Cortex of kidney (tissue), 1 donor: ENCODE data around the gene IFT22.
"Not testable (repeated sequence)": the region's sequence is repeated elsewhere in the genome, so short reads cannot be mapped to it uniquely, and the experiment has no call there.

Experiments used
- DNase-seq: peaks from one replicate; lab custom pipeline; 2025; lab: John Stamatoyannopoulos, UW

Gene IFT22

DNA sequence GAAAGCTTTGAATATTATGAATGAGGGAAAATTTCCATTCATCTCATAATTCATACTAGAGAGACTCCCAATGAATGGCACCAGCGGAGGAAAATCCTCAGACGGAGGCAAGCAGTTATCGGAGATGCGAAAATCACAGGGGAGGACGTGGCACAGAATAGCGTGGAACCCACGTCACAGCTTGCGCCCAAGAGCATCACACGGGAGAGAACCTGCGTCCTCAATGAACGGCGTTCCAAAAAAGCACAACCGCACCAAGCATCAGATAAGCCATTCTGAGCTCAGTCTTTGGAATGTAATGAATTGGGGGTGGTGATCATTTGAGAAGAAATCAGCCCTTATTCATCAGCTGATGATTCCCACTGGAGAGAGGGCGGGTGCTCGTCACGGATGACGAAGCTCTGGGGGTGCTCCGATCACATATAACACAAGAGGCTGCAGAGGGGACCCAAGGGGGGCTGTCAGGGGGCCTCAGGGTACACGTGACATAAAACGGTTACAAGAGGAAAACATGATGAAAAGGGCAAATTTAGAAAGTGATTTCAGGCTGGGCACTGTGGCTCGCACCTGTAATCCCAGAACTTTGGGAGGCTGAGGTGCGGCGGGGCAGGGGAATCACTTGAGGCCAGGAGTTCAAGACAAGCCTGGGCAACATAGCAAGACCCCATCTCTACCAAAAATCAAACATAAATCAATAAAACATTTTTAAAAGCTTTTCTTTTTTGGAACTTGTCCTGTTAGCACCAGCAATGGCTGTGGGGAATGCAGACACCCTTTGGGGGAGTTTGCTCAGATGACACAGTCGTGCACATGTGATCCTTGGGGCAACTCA, 42.9 kb downstream of the IFT22 start:
- DNase-seq, result no peak

DNA sequence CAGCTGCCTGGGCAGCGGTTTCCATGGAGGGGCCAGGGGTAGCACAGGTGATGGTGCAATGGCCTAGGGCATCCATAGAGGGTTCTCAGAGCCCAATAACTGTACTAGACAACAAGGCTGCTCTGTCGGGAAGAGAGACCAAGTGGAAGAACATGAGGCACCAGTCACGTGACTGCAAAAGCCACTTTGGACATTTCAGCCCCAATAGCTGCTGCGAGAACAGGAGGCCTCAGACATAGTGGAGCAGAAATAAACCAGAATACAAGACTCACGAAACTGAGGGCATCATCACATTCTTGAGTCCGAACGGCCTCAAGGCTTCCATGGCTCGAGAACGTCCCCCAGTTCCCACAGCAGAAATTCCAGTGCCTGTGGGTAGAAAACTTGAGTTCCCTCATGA, 44.5 kb downstream of the IFT22 start:
- no peak for DNase-seq

DNA sequence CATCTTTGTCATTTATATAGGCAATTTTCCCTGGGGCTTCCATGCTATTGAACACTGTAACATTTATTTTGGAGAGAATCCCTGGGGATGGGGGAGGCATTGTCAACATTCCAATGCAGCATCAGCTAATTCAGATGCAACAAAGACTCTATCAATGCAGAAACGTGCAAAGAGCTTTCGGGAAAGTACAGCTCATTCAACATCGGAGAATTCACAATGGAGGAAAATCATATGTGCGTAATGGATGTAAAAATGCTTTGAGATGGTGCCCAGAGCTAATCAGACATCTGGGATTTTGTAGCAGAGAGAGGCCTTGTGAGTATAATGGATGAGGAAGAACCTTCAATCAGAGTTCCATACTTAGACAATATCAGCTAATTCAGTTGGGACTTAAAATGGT, 48.4 kb downstream of the IFT22 start:
- DNase-seq, result no peak

DNA sequence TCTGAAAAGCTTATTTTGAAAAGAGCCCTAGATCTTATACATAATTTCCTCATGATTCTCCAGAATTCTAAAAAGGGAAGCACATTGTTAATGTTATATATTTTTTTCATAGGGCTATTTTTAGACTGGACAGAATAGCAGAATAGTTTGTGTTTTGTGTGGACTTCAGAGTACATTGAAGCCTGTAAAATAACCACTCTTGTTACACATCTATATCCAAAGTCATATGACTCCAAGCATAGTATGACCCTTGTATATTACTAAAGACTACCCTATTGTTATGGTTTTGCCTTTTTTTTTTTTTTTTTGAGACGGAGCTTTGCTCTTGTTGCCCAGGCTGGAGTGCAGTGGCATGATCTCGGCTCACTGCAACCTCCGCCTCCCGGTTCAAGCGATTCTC, 50.6 kb downstream of the IFT22 start:
- no peak for DNase-seq

DNA sequence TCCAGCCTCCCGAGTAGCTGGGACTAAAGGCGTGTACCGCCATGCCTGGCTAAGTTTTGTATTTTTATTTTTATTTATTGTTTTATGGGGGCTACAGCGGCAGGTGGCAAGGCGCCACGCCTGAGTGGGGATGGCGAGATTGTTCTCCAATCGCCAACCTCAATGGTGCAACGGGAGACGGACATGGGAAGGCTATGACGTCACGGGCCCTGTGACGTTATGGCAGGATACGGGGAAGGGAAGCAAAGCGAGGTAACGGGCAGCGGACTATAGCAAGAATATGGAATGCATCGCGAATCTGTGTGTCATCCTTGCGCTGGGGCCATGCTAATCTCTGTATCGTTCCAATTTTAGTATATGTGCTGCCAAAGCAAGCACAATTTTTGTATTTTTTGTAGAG, 51.9 kb downstream of the IFT22 start:
- DNase-seq, result no peak

DNA sequence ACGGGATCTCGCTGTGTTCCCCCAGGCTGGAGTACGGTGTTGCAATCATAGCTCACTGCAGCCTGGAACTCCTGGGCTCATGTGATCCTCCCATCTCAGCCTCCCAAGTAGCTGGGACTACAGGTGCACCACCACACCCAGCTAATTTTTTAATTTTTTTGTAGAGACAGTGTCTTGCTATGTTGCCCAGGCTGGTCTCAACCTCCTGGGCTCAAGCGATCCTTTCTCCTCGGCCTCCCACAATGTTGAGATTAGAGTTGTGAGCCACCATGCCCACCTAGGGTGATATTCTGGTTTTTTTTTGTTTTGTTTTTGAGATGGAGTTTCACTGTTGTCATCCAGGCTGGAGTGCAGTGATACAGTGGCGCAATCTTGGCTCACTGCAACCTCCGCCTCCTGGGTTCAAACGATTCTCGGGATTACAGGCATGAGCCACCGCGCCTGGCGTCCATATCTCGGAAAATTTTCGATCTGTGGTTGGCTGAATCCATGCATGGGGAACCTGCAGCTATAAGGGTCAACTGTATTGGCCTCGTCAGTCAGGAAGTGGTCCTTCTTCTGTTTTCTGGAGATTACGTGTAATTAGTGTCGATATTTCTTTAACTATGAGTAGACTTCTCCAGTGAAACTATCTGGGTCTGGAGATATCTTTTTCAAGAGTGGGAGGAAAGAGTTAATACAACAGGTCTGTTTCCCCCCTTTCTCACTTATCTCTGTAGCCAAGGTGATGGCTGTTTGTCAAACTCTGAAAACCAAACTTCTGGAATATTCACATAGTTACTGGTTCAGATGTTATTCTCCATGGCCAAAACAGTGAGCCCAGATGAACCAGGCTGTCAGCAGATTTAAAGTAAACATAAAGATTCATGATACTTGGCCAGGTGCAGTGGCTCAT, 55.7 kb downstream of the IFT22 start:
- DNase-seq, result no peak

DNA sequence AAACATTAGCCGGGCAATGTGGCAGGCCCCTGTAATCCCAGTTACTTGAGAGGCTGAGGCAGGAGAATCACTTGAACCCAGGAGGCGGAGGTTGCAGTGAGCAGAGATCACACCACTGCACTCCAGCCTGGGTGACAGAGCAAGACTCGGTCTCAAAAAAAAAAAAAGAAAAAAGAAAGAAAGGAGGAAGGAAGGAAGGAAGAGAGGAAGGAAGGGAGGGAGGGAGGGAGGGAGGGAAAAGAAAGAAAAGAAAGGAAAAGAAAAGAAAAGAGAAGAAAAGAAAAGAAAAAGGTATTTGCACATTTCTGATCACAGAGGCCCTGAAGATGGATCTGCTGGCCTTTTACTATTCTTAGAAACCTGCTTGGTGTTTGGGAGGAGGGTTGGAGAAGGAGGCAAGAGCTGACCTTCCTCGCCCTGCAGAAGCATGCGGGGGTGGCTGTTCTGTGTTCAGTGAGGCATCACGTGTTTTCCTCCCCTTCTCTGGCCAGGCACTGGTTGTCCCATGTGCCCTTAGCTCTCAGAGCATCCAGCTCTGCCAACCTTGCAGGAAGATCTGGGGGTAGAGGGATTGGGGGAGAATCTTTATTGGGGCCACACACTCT, 57.4 kb downstream of the IFT22 start:
- not testable (repeated sequence) for DNase-seq
